ENCODE data around the gene TDRD7.

TDRD7 gene

DNA sequence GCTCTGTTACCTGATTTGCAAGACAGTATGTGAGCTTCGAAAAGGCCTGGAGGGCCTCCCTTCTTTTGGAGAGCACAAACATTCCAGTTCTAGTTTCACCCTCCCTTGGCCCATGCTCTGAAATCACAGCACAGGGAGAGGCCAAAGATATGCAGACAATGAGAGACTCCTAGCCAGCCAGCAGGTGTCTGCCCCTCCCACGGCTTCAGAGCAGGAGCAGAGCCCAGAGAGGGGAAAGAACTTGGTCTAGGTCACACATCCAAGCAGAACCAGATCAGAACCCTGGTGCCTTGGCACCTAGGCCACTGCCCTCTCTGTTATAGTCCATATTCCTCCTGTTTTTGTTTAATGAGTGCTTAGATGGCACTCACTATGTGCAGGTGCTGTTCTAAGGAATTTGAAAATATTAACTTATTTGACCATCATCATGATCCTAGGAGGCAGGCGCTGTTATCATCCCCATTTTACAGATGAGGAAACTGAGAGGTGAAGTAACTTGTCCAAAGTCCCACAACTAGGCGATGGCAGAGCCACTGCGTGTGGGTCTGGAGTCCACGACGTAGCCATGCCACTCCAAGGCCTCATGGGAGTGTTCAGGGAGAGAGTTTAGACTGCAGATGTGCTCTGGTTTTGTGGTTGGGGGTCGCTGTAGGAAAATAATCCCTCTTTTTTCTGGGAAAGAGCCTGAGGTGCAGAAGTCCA is 116.8 kb downstream of the TDRD7 start:
- intact Hi-C loops (cut with DNase I; ENCODE audit: low total_unique reads): no loop called here

GRCh38 chr9:97529363-97530076 is 117.6 kb downstream of the TDRD7 start:
- peaks cover 0 to 82% (median 31%) of the 10 kb centered on the region in 4 donors for H3K4me1 ChIP-seq
- intact Hi-C loops (cut with DNase I; ENCODE audit: low total_unique reads): no loop called here

More for the DNA sequence above, 116.8 kb downstream of the TDRD7 start:
- TF ChIP-seq, protein P1, sequence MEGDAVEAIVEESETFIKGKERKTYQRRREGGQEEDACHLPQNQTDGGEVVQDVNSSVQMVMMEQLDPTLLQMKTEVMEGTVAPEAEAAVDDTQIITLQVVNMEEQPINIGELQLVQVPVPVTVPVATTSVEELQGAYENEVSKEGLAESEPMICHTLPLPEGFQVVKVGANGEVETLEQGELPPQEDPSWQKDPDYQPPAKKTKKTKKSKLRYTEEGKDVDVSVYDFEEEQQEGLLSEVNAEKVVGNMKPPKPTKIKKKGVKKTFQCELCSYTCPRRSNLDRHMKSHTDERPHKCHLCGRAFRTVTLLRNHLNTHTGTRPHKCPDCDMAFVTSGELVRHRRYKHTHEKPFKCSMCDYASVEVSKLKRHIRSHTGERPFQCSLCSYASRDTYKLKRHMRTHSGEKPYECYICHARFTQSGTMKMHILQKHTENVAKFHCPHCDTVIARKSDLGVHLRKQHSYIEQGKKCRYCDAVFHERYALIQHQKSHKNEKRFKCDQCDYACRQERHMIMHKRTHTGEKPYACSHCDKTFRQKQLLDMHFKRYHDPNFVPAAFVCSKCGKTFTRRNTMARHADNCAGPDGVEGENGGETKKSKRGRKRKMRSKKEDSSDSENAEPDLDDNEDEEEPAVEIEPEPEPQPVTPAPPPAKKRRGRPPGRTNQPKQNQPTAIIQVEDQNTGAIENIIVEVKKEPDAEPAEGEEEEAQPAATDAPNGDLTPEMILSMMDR (IDR thresholded peaks at IDR 0.05): no peak
- Histone ChIP-seq H3K4me1 (peaks cover 0 to 88% (median 31%) of the 10 kb centered on the region in 4 donors), H3K27me3 (no peaks in the 10 kb centered on the region), H3K27ac (peak overlapping the region; percentile 85 to 91), H3K9me3 (no peaks in the 10 kb centered on the region), H3K36me3 (peaks cover 43 to 53% (median 51%) of the 10 kb centered on the region in 3 donors), H3K4me3 (no peak overlapping the region)
- DNase-seq: peak in 1 of 2 donors; percentile 60

GRCh38 chr9:97531888-97532376 is 120.0 kb downstream of the TDRD7 start:
- H3K27ac ChIP-seq: peak overlapping the region; percentile 64 to 65
- no peaks in the 10 kb centered on the region for H3K9me3 ChIP-seq
- H3K27me3 ChIP-seq: no peaks in the 10 kb centered on the region
- TF ChIP-seq, protein P1 (IDR thresholded peaks at IDR 0.05): no peak
- H3K36me3 ChIP-seq: peaks cover 25 to 43% (median 32%) of the 10 kb centered on the region in 3 donors
- DNase-seq: peak in 1 of 2 donors; percentile 63
- peaks cover 0 to 88% (median 38%) of the 10 kb centered on the region in 4 donors for H3K4me1 ChIP-seq
- H3K4me3 ChIP-seq: no peak overlapping the region
- intact Hi-C loops (cut with DNase I; ENCODE audit: low total_unique reads): no loop called here

More at GRCh38 chr9:97529363-97530076, 117.6 kb downstream of the TDRD7 start:
- peaks cover 44 to 57% (median 56%) of the 10 kb centered on the region in 3 donors for H3K36me3 ChIP-seq
- no peaks in the 10 kb centered on the region for H3K9me3 ChIP-seq
- no peaks in the 10 kb centered on the region for H3K27me3 ChIP-seq
- H3K27ac ChIP-seq: peak overlapping the region; percentile 85 to 91
- TF ChIP-seq, protein P1 (IDR thresholded peaks at IDR 0.05): no peak
- peak; percentile 70 to 84 for DNase-seq
- no peak overlapping the region for H3K4me3 ChIP-seq

DNA sequence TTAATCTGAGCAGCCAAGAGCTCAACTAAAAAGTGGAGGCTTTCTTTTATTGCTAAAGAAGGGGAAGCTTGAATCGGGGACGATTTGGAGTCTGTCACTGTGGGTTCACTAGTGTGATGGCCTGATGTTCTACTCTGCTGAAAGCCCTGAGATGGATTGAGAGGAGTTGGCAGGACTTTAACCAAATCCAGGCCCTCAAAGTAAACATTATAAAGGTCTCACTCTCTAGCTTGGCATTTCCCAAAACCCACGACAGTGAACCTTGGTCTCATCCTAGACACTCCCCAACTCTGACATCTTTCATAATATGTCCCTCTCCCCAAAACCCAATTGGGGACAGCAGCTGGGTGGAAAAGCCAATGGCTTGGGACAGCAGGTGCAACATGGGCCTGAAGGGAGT is 122.3 kb downstream of the TDRD7 start:
- TF ChIP-seq, protein P1 (IDR thresholded peaks at IDR 0.05): no peak
- Histone ChIP-seq H3K4me1 (peaks cover 0 to 83% (median 34%) of the 10 kb centered on the region in 4 donors), H3K27me3 (no peaks in the 10 kb centered on the region), H3K9me3 (no peaks in the 10 kb centered on the region), H3K36me3 (peaks cover 12 to 31% (median 20%) of the 10 kb centered on the region in 3 donors), H3K27ac (peak overlapping the region; percentile 8 to 57), H3K4me3 (no peak overlapping the region)
- intact Hi-C loops (cut with DNase I; ENCODE audit: low total_unique reads): no loop called here
- peak in 1 of 2 donors; percentile 5 for DNase-seq

- DNase-seq: peak in 1 of 2 donors; percentile 45
- Histone ChIP-seq H3K27me3 (no peaks in the 10 kb centered on the region), H3K9me3 (no peaks in the 10 kb centered on the region), H3K4me3 (no peak overlapping the region), H3K27ac (peak overlapping the region; percentile 8 to 57), H3K36me3 (peaks cover 12 to 31% (median 20%) of the 10 kb centered on the region in 3 donors), H3K4me1 (peaks cover 0 to 76% (median 30%) of the 10 kb centered on the region in 4 donors)
- TF ChIP-seq, protein P1 (IDR thresholded peaks at IDR 0.05): no peak
- intact Hi-C loops (cut with DNase I; ENCODE audit: low total_unique reads): no loop called here
Measured at GRCh38 chr9:97534961-97535594, 123.2 kb downstream of the TDRD7 start.
